ENCODE data around the gene NELL2.
"Not testable (repeated sequence)": the region's sequence is repeated elsewhere in the genome, so short reads cannot be mapped to it uniquely, and the experiment has no call there.

Gene NELL2

GRCh38 chr12:44847403-44847802 lies 28.7 kb downstream of the NELL2 start:
- no peak for DNase-seq

- DNase-seq = no peak
Observed at GRCh38 chr12:44846826-44847225, 29.3 kb downstream of the NELL2 start.

DNA sequence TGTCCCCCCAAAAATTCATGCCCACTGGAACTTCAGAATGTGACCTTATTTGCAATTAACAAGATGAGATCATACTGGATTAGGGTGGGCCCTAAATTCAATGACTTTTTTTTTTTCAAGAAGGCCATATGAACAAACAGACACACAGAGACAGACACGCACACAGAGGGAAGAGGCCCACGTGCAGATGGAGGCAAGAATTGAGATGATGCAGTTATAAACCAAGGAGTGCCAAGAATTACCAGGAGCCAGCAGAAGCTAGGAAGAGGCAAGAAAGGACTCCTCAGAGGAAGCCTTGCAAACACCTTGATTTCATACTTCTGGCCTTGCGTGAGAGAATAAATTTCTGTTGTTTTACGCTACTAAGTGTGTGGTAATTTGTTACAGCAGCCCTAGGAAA lies 33.4 kb downstream of the NELL2 start:
- no peak for DNase-seq

DNA sequence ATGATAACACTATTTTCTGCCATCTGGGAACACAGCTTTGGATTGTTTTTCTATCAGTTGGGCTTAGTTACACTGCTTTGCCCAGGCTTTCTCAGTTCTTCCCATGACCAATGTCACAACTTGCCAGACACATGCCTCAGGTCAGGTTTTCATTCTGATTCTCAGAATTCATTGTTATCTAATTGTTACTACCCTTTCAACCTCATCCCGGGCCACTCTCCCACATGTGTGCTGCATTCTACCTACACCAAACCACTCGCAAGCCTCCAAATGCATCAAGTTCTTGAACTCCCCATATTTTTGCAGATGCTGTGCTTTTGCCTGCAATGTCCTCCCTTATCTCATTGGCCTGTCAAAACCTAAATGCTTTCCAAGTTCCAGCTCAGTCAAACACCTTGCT lies 36.3 kb downstream of the NELL2 start:
- no peak for DNase-seq

GRCh38 chr12:44837114-44837755 lies 38.9 kb downstream of the NELL2 start:
- DNase-seq = no peak

- no peak for DNase-seq
Observed at GRCh38 chr12:44835641-44836379, 40.3 kb downstream of the NELL2 start.

DNA sequence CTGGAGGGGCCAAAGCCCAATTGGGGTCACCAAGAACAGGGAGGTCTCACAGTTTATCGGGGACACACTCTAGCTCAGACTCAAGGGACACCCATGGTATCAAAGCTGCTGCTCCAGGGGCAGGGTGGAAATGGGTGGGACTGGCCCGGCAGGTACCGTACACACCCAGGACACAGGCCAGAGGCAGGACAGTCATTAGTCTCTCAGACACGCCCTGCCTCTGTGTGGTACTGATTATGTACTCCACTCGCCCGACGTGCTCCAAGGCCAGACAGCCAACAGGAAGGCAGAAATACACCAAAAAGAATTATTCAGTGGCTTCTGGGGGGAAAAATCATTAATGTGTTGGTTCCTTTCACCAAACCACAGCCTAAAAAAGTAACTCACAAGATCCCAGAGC lies 41.1 kb downstream of the NELL2 start:
- DNase-seq = not testable (repeated sequence)

DNA sequence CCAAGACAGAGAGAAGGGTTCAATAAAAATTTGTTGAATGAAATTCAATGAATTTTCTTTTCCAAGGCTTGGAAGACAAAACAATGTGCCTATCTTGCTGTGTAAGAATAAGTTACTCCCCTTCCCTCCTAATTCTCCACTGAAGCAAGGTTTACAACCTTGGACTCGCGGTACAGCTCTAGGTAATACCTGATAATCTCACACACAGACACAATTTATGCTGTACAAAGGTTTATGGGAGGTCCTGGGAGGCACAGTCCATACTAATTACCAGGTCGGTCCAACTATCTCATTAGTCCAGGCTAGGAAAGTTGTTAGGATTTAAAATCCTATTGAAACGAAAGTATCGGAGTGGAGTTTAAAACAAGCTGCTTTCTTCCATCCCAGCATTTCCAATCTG lies 42.6 kb downstream of the NELL2 start:
- no peak for DNase-seq

- no peak for DNase-seq
Observed at GRCh38 chr12:44830566-44831055, 45.5 kb downstream of the NELL2 start.

GRCh38 chr12:44829045-44829444 lies 47.1 kb downstream of the NELL2 start:
- no peak for DNase-seq

GRCh38 chr12:44827832-44828438 lies 48.2 kb downstream of the NELL2 start:
- no peak for DNase-seq

GRCh38 chr12:44821702-44822101 lies 54.4 kb downstream of the NELL2 start:
- DNase-seq = not testable (repeated sequence)

- no peak for DNase-seq
Observed at GRCh38 chr12:44819884-44820283, 56.2 kb downstream of the NELL2 start.

DNA sequence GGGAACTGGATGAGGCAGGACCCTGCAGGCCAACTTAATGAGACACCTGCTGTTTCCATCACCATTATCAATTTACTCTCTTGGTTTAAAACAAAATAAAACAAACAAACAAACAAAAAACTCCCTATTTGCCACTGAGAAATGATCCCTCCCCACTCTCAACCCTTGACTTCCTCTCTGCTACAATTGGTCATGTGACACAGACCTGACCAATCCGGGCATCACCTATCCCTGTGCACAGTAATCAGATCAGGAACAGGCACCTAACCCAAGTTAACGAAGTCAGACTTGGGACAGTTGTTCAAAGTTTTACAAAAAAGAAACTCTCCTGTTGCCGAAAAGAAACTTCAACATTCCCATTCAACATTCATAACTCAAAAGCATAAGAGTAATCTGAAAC lies 58.4 kb downstream of the NELL2 start:
- no peak for DNase-seq

DNA sequence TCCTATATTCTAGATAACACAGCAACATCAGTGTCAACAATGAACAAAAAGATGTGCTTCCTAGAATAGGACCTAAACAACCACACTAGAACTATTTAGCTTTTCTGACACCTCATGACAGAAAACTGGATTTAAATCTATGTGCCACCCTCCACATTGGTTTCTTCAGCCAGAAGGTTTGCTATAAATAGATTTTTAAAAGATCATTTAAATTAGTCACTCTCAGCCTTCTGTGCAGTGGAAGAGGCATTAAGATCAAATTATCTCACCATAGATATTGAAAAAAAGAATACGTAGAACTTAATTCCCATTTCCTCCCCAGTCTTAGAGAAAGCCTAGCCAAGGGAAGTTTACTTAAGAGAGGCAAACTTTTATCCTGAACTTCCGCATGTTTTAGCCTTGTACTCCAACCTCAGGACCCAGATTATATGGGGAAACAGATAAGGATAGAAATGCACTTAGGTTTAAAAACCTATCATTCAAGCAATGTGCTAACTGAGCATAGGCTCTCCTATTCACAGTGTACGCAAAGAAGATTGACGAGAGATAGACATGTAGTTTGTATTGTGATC lies 59.6 kb downstream of the NELL2 start:
- DNase-seq = no peak

DNA sequence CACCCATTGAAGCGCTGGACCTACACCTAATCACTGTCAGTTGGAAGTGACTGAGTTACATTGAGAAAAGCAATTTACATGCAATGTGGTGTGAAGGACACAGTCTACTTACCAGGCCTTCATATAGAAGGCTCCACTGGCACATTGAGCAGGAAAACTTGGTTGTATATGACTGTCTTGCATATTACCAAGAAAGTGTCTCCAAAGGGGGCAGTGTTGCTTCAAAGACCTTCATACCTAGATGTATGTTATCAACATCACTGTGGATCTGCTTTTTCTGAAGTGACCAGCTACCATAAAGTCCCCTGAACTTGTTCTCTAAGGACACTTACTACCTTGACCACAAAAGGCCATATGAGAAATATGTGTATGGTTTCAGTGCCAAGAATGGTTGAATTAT lies 64.1 kb downstream of the NELL2 start:
- DNase-seq = no peak

DNA sequence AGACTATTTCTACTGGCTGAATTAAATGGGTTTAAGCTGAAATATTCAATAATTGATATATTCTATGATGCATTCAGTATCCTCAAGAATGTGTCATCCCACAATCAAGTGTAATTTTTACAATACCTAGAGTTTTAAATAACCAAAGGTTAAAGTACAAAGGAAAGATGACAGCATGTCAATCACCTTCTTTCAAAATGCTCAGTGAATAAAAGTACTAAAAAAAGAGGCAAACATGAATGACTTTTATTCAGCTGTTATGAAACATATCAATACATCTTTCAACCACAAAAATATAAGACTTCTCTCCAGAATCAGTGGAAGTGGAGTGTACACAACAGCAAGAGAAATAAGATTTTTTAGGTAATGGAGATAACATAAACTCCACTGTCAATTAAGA lies 72.0 kb downstream of the NELL2 start:
- no peak for DNase-seq

DNA sequence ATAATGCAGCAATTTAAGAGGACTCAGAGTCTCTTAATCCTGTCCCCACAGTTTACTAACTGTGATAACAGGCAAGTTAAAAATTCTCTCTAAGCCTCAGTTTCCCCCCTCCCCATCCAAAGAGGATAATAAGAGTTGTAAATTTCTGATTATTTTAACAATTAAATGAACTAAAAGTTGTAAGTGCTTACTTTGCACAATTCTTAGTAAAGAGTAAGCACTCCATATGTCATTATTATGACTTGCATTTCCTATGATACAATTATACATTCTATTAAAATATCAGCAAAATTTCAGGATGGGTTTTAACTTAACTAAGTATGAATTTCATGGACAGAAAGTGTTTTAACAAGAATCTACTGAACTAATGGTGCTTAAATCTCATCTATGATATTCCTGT lies 80.1 kb downstream of the NELL2 start:
- DNase-seq = no peak

- DNase-seq = no peak
Observed at GRCh38 chr12:44788731-44789130, 87.4 kb downstream of the NELL2 start.

DNA sequence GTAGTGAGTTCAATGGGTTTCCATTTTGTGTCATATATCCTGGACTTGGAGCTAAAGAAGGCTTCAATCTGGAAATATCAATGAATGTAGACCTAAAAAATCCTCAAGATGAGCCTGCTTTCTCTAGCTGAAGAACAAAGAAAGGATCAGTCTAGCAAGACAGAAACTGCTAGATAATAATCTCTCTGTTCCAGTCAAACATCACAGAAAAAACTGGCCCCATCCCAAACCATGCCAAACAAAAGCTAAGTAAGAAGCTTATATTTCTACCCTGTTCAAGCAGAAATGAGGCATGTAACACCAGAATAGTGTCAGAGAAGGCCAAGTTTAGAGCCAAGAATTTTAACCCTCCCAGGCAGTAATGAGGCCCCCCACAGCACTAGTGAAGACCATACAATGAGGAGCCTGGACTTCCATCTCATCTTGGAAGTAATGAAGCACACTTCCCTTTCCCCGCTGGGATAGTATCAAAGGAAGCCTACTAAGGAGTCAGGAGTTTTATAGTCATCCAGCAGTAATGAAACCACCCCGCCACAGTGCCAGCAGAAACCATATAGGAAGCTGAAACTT lies 95.8 kb downstream of the NELL2 start:
- no peak for DNase-seq

DNA sequence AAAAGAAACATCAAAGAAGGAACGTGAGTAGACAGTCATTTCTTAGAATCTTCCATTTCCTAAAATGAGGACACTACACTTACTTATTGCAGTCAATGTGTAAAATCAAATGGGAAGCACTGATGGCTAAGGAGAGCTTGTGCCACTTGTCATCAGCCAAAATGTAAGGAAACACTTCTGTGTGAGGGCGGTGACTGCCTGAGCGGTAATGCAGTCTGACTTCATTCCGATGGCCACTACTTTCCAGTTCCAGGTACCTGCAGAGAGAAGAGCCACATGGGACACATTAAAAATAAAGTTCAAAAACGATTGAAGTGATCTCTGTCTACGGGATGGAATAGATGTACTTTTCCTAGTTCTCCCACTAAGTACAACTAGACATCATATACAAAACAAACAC lies 96.3 kb downstream of the NELL2 start:
- no peak for DNase-seq

- DNase-seq = no peak
Observed at GRCh38 chr12:44778863-44779262, 97.3 kb downstream of the NELL2 start.

DNA sequence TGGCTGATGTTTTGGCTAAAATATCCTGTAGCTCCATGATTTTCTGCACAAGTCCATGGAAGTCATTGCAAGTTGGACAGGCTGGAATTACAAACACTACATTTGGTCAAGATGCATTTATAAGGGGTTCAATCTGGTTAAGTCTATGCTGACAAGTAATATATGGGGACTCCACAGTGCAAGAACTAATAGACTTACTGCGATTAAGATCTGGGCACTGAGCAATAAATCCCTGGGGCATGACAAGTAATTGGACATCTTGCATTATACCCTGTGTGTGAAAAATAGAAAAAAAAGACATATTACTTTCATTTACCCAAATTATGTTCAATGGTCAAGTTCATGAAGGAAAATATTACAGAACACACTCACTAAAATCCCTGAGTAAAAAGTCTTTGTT lies 99.1 kb downstream of the NELL2 start:
- no peak for DNase-seq

GRCh38 chr12:44775901-44776300 lies 100.2 kb downstream of the NELL2 start:
- peak; percentile 38 for DNase-seq

Data from retina (tissue), 1 donor.